Epithelial cell of esophagus (primary cell): ENCODE measurements around the gene TSG101.

Experiments used
- DNase-seq: peaks from one replicate; pipeline ENCODE4 v3.0.0; 2010; ENCODE audit warnings: low read depth
- H3K4me3 ChIP-seq: 2 replicates; pipeline ENCODE4 v1.5.1; 2011; ENCODE audit warnings: mild to moderate bottlenecking, low read length, control low read depth
- CTCF ChIP-seq: IDR thresholded peaks from 2 replicates; pipeline ENCODE4 v1.5.1; 2011; ENCODE audit warnings: low read depth, mild to moderate bottlenecking, low read length, control low read depth, inconsistent platforms; ENCODE audit not compliant: insufficient read depth; ENCODE audit errors: missing control alignments

TSG101 gene

DNA sequence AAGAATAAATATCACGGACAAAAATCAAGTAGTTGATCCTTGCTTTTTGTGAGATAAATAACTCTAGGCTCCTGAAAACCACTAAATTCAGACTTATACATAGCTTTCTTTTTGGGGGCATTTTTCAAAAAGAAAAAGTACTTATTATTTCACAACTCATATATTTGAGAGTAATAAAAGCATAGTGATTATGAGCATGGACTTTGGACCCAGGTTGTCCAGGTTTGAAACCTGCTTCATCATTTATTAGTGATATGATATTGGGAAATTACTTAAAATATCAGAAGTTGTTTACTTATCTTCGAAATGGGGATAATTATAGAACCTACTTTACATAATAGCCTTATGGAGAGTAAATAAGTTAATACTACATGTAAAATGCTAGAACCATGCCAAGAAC is 88.1 kb downstream of the TSG101 start:
- no peak overlapping the region for H3K4me3 ChIP-seq
- no peak for DNase-seq
- no peak for TF ChIP-seq CTCF
